Measurements from ENCODE around the gene FOXP1. TPM values are rescaled to one million over a fixed set of nuclear protein-coding genes. Genes with fewer than 3 reads are reported as not detected.

The FOXP1 gene
- total and polyA plus RNA-seq, 8 donors, result 12.3 to 215 (median 117) TPM

- no peaks in the 10 kb centered on the region for H3K27me3 ChIP-seq
- no peak overlapping the region for H3K27ac ChIP-seq
- peaks cover 34 to 78% (median 59%) of the 10 kb centered on the region in 4 donors for H3K4me1 ChIP-seq
- peaks cover 3 to 49% (median 31%) of the 10 kb centered on the region in 4 donors for H3K36me3 ChIP-seq
- TF ChIP-seq POLR2AphosphoS5 (IDR thresholded peaks at IDR 0.05) (no peak), EP300 (IDR thresholded peaks at IDR 0.05) (no peak), CTCF (IDR thresholded peaks at IDR 0.05) (no peak), POLR2A (IDR thresholded peaks at IDR 0.05) (no peak)
- no peak for DNase-seq
- WGBS, 5 donors, result 94 to 99% (median 97%) methylated on average over 7 of the region's 7 CpGs
- no peak overlapping the region for H3K4me3 ChIP-seq
- intact Hi-C loops (cut with DNase I; ENCODE audit: low total_unique reads), result no loop called here
- H3K9me3 ChIP-seq, result no peaks in the 10 kb centered on the region
Measured at GRCh38 chr3:71028802-71029201, 554.7 kb downstream of the FOXP1 start.

GRCh38 chr3:71028184-71028583 lies 555.3 kb downstream of the FOXP1 start:
- H3K9me3 ChIP-seq, result no peaks in the 10 kb centered on the region
- peaks cover 3 to 47% (median 30%) of the 10 kb centered on the region in 4 donors for H3K36me3 ChIP-seq
- H3K4me3 ChIP-seq, result no peak overlapping the region
- no peaks in the 10 kb centered on the region for H3K27me3 ChIP-seq
- 90 to 95% (median 93%) methylated on average over 5 of the region's 5 CpGs for WGBS, 5 donors
- H3K27ac ChIP-seq, result no peak overlapping the region
- intact Hi-C loops (cut with DNase I; ENCODE audit: low total_unique reads), result no loop called here
- no peak for DNase-seq
- H3K4me1 ChIP-seq, result peaks cover 34 to 78% (median 60%) of the 10 kb centered on the region in 4 donors
- no peak for TF ChIP-seq POLR2AphosphoS5 (IDR thresholded peaks at IDR 0.05)
- no peak for TF ChIP-seq EP300 (IDR thresholded peaks at IDR 0.05)
- no peak for TF ChIP-seq POLR2A (IDR thresholded peaks at IDR 0.05)
- TF ChIP-seq CTCF (IDR thresholded peaks at IDR 0.05), result no peak

- WGBS, 5 donors, result 49 to 61% (median 57%) methylated on average over 6 of the region's 6 CpGs
- Histone ChIP-seq H3K4me3 (no peak overlapping the region), H3K9me3 (no peaks in the 10 kb centered on the region), H3K4me1 (peaks cover 28 to 78% (median 60%) of the 10 kb centered on the region in 4 donors), H3K27me3 (no peaks in the 10 kb centered on the region), H3K36me3 (peaks cover 3 to 44% (median 22%) of the 10 kb centered on the region in 4 donors), H3K27ac (peak overlapping the region; percentile 38 to 73 (median 50))
- TF ChIP-seq CTCF (IDR thresholded peaks at IDR 0.05) (no peak), EP300 (IDR thresholded peaks at IDR 0.05) (no peak), POLR2A (IDR thresholded peaks at IDR 0.05) (no peak), POLR2AphosphoS5 (IDR thresholded peaks at IDR 0.05) (peak in 1 of 3 donors; percentile 53)
- no peak for DNase-seq
- intact Hi-C loops (cut with DNase I; ENCODE audit: low total_unique reads), result no loop called here
Measured at GRCh38 chr3:71026634-71027578, 556.6 kb downstream of the FOXP1 start.

GRCh38 chr3:71025516-71025915 lies 558.0 kb downstream of the FOXP1 start:
- intact Hi-C loops (cut with DNase I; ENCODE audit: low total_unique reads), result no loop called here
- no peak overlapping the region for H3K4me3 ChIP-seq
- peaks cover 3 to 43% (median 19%) of the 10 kb centered on the region in 4 donors for H3K36me3 ChIP-seq
- WGBS, 5 donors, result 17 to 59% (median 33%) methylated on average over 1 of the region's 1 CpG
- no peaks in the 10 kb centered on the region for H3K27me3 ChIP-seq
- no peak for DNase-seq
- no peaks in the 10 kb centered on the region for H3K9me3 ChIP-seq
- TF ChIP-seq EP300 (IDR thresholded peaks at IDR 0.05), result no peak
- no peak for TF ChIP-seq POLR2A (IDR thresholded peaks at IDR 0.05)
- no peak for TF ChIP-seq CTCF (IDR thresholded peaks at IDR 0.05)
- TF ChIP-seq POLR2AphosphoS5 (IDR thresholded peaks at IDR 0.05), result no peak
- H3K4me1 ChIP-seq, result peaks cover 20 to 72% (median 50%) of the 10 kb centered on the region in 4 donors
- peak overlapping the region in 4 of 5 donors; percentile 22 to 73 (median 48) for H3K27ac ChIP-seq
